NCI-H2196 (cell line): ENCODE data around the gene RELL2.
A peak's percentile ranks its signal among the peaks of the same experiment; 100 is the strongest.

Experiments used
- DNase-seq: peaks from one replicate; lab custom pipeline; 2025; ENCODE audit not compliant: unreplicated experiment; lab: John Stamatoyannopoulos, UW

Gene RELL2

GRCh38 chr5:141618804-141619554 lies 17.8 kb upstream of the RELL2 start, which contains the start of gene DIAPH1:
Gene DIAPH1 (minus strand): TSS chr5:141619000. CDS start chr5:141618914, 86 bp downstream.
- DNase-seq = peak; percentile 97

- DNase-seq = no peak
These were observed 13.6 kb upstream of the RELL2 start for GRCh38 chr5:141623186-141623585.

- no peak for DNase-seq
These were observed 13.2 kb upstream of the RELL2 start for GRCh38 chr5:141623611-141624010.

- no peak for DNase-seq
These were observed 8.5 kb upstream of the RELL2 start for GRCh38 chr5:141628175-141628788.

- DNase-seq = no peak
These were observed 6.1 kb upstream of the RELL2 start for GRCh38 chr5:141630570-141631140.

GRCh38 chr5:141632650-141633049 lies 4.1 kb upstream of the RELL2 start:
- peak; percentile 42 for DNase-seq

GRCh38 chr5:141633871-141634561 lies 2.8 kb upstream of the RELL2 start:
- DNase-seq = no peak

GRCh38 chr5:141634720-141635119 lies 2.1 kb upstream of the RELL2 start:
- no peak for DNase-seq

- no peak for DNase-seq
These were observed 1.2 kb upstream of the RELL2 start for GRCh38 chr5:141635646-141636045.

- no peak for DNase-seq
These were observed 738 bp upstream of the RELL2 start for GRCh38 chr5:141636106-141636412.

- DNase-seq = peak; percentile 27
These were observed 448 bp downstream of the RELL2 start for GRCh38 chr5:141637123-141637766.

- DNase-seq = no peak
These were observed 1.1 kb downstream of the RELL2 start for GRCh38 chr5:141637767-141638419.

GRCh38 chr5:141638771-141639170 lies 2.0 kb downstream of the RELL2 start:
- DNase-seq = no peak

- no peak for DNase-seq
These were observed 2.7 kb downstream of the RELL2 start for GRCh38 chr5:141639357-141640050.

GRCh38 chr5:141640051-141640415 lies 3.2 kb downstream of the RELL2 start:
- DNase-seq = no peak

- DNase-seq = no peak
These were observed 3.9 kb downstream of the RELL2 start for GRCh38 chr5:141640698-141641097.

GRCh38 chr5:141641634-141642267 lies 5.0 kb downstream of the RELL2 start:
- no peak for DNase-seq

- no peak for DNase-seq
These were observed 9.2 kb downstream of the RELL2 start for GRCh38 chr5:141646026-141646425.

- no peak for DNase-seq
These were observed 10.4 kb downstream of the RELL2 start for GRCh38 chr5:141647242-141647641.

GRCh38 chr5:141647851-141648250 lies 11.1 kb downstream of the RELL2 start:
- DNase-seq = no peak
